Peyer's patch (tissue), 4 donors: Measurements from ENCODE around the gene PLP2. TPM values are rescaled to one million over a fixed set of nuclear protein-coding genes. Genes with fewer than 3 reads are reported as not detected.
"Not testable (repeated sequence)": the region's sequence is repeated elsewhere in the genome, so short reads cannot be mapped to it uniquely, and the experiment has no call there.

ENCODE experiments used
- DNase-seq, 3 donors: peaks; one replicate each; pipeline ENCODE4 v3.0.0-alpha.2; 2017 to 2019
- H3K27ac ChIP-seq, 4 donors: fragments of 200-600 bp; sonication (generic); one replicate each; pipeline ENCODE4 v1.5.1; 2016 to 2019
- H3K27me3 ChIP-seq, 2 donors: fragments of 200-600 bp; sonication (generic); one replicate each; pipeline ENCODE4 v1.5.1; 2019
- H3K36me3 ChIP-seq, 3 donors: fragments of 200-600 bp; sonication (generic); one replicate each; pipeline ENCODE4 v1.5.1; 2016 to 2019
- H3K4me1 ChIP-seq, 4 donors: fragments of 200-600 bp; sonication (generic); one replicate each; pipeline ENCODE4 v1.5.1; 2016 to 2019
- H3K4me3 ChIP-seq, 4 donors: fragments of 200-600 bp; sonication (generic); 1 replicate in 3 of 4; 2 replicates in 1 of 4; pipeline ENCODE4 v1.5.1; 2016 to 2019; ENCODE audit warnings: mild to moderate bottlenecking in 1 of 4
- H3K9me3 ChIP-seq, 4 donors: fragments of 200-600 bp; sonication (generic); one replicate each; pipeline ENCODE4 v1.5.1; 2016 to 2019; ENCODE audit warnings: mild to moderate bottlenecking in 1 of 4
- POLR2A ChIP-seq, 2 donors: fragments of 450-650 bp; IDR thresholded peaks; one replicate each; pipeline ENCODE4 v1.5.1; 2017; ENCODE audit warnings: antibody characterized with exemption in 2 of 2, mild to moderate bottlenecking in 2 of 2, moderate library complexity in 2 of 2
- total RNA-seq, 4 donors: library from RNA; depleted of rRNA; stranded (reverse); fragments of >200 nt; gene quantifications; one replicate each; pipeline ENCODE4 v1.1.0, GENCODE V29; 2016
- TF ChIP-seq, protein P1 (sequence below), 6 experiments: fragments of 450-650 bp in 4 of 6; fragments of 200-600 bp in 2 of 6; sonication (generic) in 1 of 6; IDR thresholded peaks; one replicate each; pipeline ENCODE4 v1.5.1; 2017 to 2019; ENCODE audit warnings: antibody characterized with exemption in 6 of 6, mild to moderate bottlenecking in 3 of 6, moderate library complexity in 1 of 6

The PLP2 gene
- total RNA-seq, 4 donors from 2014 or later: 16.1 to 36.6 (median 30.8) TPM

DNA sequence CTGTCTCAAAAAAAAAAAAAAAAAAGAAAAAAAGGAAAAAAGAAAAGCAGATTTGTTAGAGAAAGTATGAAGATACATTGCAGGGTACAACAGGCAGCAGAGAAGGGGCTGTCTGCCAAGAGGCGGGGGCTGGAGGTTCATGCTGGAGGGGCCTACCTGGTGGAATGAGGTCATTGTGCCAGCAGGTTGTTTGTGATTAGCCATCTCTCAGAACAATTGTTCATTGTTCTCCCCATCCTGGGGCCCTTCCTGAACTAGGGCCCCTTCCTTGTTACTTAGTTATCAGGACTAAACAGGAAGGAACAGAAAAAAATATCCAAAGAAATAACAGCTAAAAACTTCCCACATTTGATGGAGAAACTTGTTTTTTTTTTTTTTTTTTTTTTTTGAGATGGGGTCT lies 34.2 kb upstream of the PLP2 start:
- no peak overlapping the region for H3K4me3 ChIP-seq
- H3K27me3 ChIP-seq: no peaks in the 10 kb centered on the region
- H3K4me1 ChIP-seq: no peaks in the 10 kb centered on the region
- peaks cover 0 to 20% (median 7%) of the 10 kb centered on the region in 4 donors for H3K9me3 ChIP-seq
- H3K36me3 ChIP-seq: no peaks in the 10 kb centered on the region
- no peak for DNase-seq
- H3K27ac ChIP-seq: no peak overlapping the region
- TF ChIP-seq POLR2A (IDR thresholded peaks at IDR 0.05): no peak
- TF ChIP-seq, protein P1, sequence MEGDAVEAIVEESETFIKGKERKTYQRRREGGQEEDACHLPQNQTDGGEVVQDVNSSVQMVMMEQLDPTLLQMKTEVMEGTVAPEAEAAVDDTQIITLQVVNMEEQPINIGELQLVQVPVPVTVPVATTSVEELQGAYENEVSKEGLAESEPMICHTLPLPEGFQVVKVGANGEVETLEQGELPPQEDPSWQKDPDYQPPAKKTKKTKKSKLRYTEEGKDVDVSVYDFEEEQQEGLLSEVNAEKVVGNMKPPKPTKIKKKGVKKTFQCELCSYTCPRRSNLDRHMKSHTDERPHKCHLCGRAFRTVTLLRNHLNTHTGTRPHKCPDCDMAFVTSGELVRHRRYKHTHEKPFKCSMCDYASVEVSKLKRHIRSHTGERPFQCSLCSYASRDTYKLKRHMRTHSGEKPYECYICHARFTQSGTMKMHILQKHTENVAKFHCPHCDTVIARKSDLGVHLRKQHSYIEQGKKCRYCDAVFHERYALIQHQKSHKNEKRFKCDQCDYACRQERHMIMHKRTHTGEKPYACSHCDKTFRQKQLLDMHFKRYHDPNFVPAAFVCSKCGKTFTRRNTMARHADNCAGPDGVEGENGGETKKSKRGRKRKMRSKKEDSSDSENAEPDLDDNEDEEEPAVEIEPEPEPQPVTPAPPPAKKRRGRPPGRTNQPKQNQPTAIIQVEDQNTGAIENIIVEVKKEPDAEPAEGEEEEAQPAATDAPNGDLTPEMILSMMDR (IDR thresholded peaks at IDR 0.05): no peak

DNA sequence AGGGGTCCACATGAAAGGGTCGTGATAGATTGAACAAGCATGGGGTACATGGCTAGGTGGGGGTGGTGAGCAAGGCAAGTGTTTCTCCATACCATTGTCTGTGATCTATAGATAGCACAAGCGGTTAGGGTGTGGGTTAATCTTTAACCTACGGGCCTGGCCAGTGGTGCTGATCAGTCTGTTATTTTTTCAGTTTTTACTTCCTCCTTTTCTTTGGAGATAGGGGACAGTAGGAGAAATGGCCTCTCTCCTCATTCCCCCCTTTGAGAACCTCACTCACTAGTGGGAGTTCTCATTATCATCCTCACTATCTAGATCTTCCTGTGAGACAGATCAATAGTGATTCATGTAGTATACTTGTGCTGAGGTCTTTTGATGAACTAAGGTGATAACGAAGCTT lies 32.0 kb upstream of the PLP2 start:
- H3K36me3 ChIP-seq: no peaks in the 10 kb centered on the region
- no peak overlapping the region for H3K27ac ChIP-seq
- peaks cover 0 to 20% (median 7%) of the 10 kb centered on the region in 4 donors for H3K9me3 ChIP-seq
- H3K4me1 ChIP-seq: no peaks in the 10 kb centered on the region
- H3K27me3 ChIP-seq: no peaks in the 10 kb centered on the region
- TF ChIP-seq POLR2A (IDR thresholded peaks at IDR 0.05): no peak
- TF ChIP-seq, protein P1 (IDR thresholded peaks at IDR 0.05): no peak
- H3K4me3 ChIP-seq: no peak overlapping the region
- DNase-seq: no peak

DNA sequence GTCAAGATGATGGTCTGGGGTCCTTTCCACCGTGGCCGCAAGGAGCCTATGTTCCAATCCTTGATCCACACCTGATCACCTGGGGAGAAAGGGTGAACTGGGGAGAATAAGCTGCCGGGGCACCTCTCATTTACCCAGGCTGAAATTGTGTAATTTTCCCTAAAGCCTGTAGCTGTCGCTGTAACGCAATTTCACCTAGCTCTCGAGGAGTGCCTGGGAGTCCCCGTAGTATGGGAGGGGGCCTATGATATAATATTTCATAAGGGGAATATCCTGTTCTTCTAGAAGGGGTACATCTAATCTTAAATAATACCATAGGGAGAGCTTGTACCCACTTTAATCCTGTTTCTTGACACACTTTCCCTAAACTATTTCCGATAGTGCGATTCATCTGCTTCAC lies 29.4 kb upstream of the PLP2 start:
- not testable (repeated sequence) for H3K4me1 ChIP-seq, H3K36me3 ChIP-seq, H3K4me3 ChIP-seq, DNase-seq, H3K27me3 ChIP-seq, H3K27ac ChIP-seq
- TF ChIP-seq, protein P1 (IDR thresholded peaks at IDR 0.05): peak in 4 of 6 experiments; percentile 5 to 20 (median 14)
- peaks cover 0 to 20% (median 7%) of the 10 kb centered on the region in 4 donors for H3K9me3 ChIP-seq

DNA sequence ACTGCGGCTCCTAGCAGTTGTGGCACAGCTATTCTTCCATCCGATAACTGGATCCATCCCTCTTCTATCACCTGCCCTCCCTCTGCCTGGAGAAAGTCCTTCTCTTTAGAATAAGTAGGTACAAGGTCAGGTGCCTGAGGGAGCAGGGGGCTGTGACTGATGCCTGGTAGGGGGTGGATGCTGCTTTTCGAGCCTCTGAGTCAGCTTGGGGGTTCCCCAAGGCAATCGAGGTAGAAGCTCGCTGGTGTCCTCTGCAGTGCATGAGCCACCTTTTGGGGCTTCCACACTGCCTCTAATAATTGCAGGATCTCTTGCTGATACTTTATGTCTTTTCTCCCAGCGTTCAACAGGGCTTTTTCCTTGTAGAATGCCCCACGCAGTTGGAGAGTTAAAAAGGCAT lies 28.5 kb upstream of the PLP2 start:
- H3K4me1 ChIP-seq, H3K4me3 ChIP-seq, H3K27ac ChIP-seq, H3K36me3 ChIP-seq, H3K27me3 ChIP-seq, DNase-seq: not testable (repeated sequence)
- peaks cover 0 to 20% (median 7%) of the 10 kb centered on the region in 4 donors for H3K9me3 ChIP-seq

DNA sequence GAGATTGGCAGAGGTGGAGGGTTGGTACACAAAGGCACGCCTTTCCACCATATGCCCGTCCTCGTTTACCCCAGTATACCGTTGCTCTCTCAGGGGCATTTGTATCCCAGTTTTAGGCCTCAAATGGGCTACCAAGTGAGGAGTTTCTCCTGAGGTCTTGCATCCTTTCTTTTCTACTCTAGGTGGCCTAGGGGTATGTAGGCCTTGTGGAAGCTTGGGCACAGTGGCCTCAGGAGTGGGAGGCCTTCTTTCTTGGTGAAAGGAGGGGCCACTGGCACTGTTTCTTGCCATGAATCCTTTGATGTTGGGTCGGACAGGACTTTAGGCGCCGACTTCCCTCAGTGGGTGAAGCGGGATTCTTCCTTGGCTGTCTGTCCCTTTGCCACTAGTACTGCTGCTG lies 24.4 kb upstream of the PLP2 start:
- H3K4me3 ChIP-seq: no peak overlapping the region
- no peak for DNase-seq
- TF ChIP-seq POLR2A (IDR thresholded peaks at IDR 0.05): no peak
- TF ChIP-seq, protein P1 (IDR thresholded peaks at IDR 0.05): no peak
- H3K36me3 ChIP-seq: no peaks in the 10 kb centered on the region
- no peak overlapping the region for H3K27ac ChIP-seq
- H3K4me1 ChIP-seq: no peaks in the 10 kb centered on the region
- no peaks in the 10 kb centered on the region for H3K27me3 ChIP-seq
- no peaks in the 10 kb centered on the region for H3K9me3 ChIP-seq

DNA sequence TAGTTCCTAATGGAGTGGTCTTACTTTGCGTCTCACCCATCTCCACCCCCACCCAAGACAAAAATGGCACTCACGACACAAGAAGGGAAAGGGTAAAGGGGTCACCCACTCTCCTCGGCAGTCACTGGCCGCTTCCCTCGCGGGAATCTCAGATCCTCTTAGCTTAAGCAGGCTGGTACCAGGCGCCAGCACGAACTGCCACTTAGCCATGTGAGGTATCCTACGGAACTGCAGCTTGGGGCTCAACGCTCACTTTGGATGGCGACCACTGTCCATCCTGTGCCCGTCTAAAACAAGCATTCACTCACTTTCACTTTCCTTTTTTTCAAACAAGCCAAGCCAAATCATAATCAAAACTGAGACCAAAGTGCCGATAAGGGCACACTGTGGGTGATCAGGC lies 23.8 kb upstream of the PLP2 start:
- Histone ChIP-seq H3K27me3 (no peaks in the 10 kb centered on the region), H3K9me3 (no peaks in the 10 kb centered on the region), H3K4me1 (no peaks in the 10 kb centered on the region), H3K4me3 (no peak overlapping the region), H3K27ac (no peak overlapping the region), H3K36me3 (no peaks in the 10 kb centered on the region)
- DNase-seq: no peak
- TF ChIP-seq POLR2A (IDR thresholded peaks at IDR 0.05): no peak
- TF ChIP-seq, protein P1 (IDR thresholded peaks at IDR 0.05): no peak

DNA sequence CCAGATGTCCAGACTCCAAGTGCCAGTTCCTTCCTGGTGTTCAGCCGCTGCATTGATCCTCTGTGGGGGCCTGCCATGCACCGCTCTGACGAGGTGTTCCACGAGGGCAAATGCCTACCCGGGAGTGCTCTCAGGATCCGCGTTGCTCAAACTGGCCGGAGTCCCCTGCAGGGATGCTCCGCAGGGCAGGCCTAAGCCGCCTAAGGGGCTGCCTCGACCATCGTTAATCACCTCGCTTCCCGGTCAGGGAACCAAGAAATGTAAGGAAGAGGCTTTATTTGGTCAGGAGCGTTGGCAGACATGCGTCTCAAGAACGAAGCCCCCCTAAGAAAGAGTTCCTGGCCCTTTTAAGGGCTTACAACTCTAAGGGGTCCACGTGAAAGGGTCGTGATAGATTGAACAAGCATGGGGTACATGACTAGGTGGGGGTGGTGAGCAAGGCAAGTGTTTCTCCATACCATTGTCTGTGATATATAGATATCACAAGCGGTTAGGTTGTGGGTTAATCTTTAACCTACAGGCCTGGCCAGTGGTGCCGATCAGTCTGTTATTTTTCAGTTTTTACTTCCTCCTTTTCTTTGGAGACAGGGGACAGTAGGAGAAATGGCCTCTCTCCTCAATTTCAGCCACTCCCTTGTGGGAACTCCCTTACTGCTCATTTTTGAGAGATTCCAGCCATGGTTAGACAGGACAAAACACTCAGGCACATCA lies 23.2 kb upstream of the PLP2 start:
- DNase-seq, H3K36me3 ChIP-seq, H3K27me3 ChIP-seq, H3K9me3 ChIP-seq, H3K4me1 ChIP-seq, H3K4me3 ChIP-seq: not testable (repeated sequence)
- H3K27ac ChIP-seq: peak overlapping the region in 3 of 4 donors; percentile 27 to 71 (median 60)

DNA sequence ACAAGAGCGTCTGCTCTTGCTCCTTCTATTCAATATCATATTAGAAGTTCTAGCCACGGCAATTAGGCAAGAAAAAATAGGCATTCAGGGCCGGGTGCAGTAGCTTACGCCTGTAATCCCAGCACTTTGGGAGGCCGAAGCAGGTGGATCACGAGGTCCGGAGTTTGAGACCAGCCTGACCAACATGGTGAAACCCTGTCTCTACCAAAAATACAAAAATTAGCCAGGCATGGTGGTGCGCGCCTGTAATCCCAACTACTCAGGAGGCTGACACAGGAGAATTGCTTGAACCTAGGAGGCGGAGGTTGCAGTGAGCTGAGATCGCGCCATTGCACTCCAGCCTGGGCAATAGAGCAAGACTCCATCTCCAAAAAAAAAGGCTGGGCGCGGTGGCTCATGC lies 22.4 kb upstream of the PLP2 start:
- not testable (repeated sequence) for H3K4me1 ChIP-seq, DNase-seq, H3K4me3 ChIP-seq, H3K36me3 ChIP-seq, H3K27me3 ChIP-seq, H3K9me3 ChIP-seq
- peak overlapping the region in 3 of 4 donors; percentile 12 to 71 (median 60) for H3K27ac ChIP-seq
